ENCODE measurements around the gene DPYD.
A peak's percentile ranks its signal among the peaks of the same experiment; 100 is the strongest.

The DPYD gene

DNA sequence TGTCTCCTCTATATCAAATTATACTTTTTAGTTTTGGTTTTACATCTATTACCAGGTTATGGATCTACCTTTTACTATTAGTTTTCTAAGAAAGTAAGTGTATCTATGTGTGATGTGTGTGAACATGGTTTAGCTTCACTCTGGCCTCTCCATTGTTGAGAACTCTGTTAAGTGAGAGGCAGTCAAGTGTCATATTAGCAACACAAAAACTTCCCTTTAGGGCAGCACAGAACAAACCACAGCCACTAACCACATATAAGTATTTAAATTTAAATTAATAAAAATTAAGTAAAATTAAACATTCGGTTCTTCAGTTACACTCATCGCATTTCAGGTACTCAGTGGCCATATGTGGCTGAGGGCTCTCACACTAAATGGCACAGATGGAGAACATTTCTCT lies 96.6 kb downstream of the DPYD start:
- no peaks in the 10 kb centered on the region for H3K27me3 ChIP-seq (ENCODE audit: control insufficient read depth, insufficient read depth, low read length)
- no peak overlapping the region for H3K4me3 ChIP-seq (ENCODE audit: low read length)
- no peaks in the 10 kb centered on the region for H3K4me1 ChIP-seq (ENCODE audit: control insufficient read depth, insufficient read depth, low read length)
- no peaks in the 10 kb centered on the region for H3K36me3 ChIP-seq (ENCODE audit: control insufficient read depth, insufficient read depth, low read length)
- no peak overlapping the region for H3K27ac ChIP-seq (ENCODE audit: low read depth, low read length)
- H3K9ac ChIP-seq (ENCODE audit: low read length): no peak overlapping the region

DNA sequence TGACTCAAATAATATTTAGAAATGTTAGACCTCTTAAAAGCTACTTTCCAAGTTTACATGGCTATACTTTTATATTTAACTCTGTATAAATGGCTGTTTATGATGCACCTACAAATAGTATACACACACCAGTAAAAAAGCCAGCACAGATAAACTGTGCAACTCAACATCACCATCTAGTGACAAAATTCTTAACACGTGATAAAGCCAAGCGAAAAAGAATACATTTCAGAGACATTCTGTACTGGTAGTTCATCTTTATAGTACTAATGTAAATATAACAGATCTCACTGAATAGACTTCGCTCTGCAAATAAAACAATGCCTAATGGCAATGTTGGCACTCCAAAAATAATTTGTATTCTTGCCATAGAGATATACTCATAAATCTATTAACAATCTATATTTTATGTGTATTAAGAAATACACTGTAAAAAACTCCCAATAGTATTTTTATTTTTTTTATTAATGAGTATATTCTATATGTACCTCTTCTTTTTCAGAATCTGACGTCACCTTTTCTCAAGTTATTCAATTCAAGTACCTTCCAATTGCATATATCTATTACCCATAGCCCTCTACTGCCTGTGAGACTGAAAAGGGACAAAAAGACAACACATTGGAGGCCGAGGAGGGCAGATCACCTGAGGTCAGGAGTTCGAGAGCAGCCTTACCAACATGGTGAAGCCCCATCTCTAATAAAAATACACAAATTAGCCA lies 100.2 kb downstream of the DPYD start:
- H3K9ac ChIP-seq (ENCODE audit: low read length): no peak overlapping the region

DNA sequence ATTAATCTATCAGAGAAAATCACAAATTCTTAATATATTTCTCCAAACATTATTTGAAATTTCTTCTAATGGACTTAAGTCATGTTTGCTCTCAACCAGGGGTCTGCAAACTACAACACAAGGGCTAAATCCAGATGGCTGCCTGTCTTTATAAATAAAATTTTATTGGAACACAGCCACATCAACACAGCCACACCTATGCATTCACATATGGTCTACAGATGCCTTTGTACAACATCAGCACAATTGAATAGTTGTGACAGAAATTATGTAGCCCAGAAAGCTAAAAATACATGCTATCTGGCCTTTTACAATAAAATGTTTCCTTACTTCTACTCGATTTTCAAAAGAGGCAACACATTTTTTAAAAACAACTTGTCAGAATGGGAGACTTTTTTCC lies 103.9 kb downstream of the DPYD start:
- Histone ChIP-seq H3K4me3 (ENCODE audit: low read length) (no peak overlapping the region), H3K27me3 (ENCODE audit: control insufficient read depth, insufficient read depth, low read length) (no peaks in the 10 kb centered on the region), H3K9ac (ENCODE audit: low read length) (no peak overlapping the region), H3K4me1 (ENCODE audit: control insufficient read depth, insufficient read depth, low read length) (no peaks in the 10 kb centered on the region), H3K36me3 (ENCODE audit: control insufficient read depth, insufficient read depth, low read length) (no peaks in the 10 kb centered on the region), H3K27ac (ENCODE audit: low read depth, low read length) (no peak overlapping the region)

More for the DNA sequence above, 100.2 kb downstream of the DPYD start:
- Histone ChIP-seq H3K27ac (ENCODE audit: low read depth, low read length) (no peak overlapping the region), H3K4me1 (ENCODE audit: control insufficient read depth, insufficient read depth, low read length) (no peaks in the 10 kb centered on the region), H3K27me3 (ENCODE audit: control insufficient read depth, insufficient read depth, low read length) (no peaks in the 10 kb centered on the region), H3K4me3 (ENCODE audit: low read length) (no peak overlapping the region), H3K36me3 (ENCODE audit: control insufficient read depth, insufficient read depth, low read length) (no peaks in the 10 kb centered on the region)

DNA sequence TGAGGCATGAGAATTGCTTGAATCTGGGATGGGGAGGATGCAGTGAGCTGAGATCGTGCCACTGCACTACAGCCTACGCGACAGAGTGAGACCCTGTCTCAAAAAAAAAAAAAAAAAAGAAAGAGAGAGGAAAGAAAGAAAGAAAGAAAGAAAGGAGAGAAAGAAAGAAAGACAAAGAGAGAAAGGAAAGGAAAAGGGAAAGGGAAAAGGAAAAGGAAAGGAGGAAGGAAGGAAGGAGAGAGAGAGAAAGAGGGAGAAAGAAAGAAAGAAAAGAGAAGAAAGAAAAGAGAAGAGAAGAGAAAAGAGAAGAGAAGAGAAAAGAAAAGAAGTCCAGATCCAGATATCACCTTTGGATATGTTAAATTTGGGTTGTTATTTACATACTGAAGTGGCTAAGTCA lies 106.0 kb downstream of the DPYD start:
- H3K27ac ChIP-seq (ENCODE audit: low read depth, low read length): no peak overlapping the region
- H3K36me3 ChIP-seq (ENCODE audit: control insufficient read depth, insufficient read depth, low read length): no peaks in the 10 kb centered on the region
- no peak overlapping the region for H3K4me3 ChIP-seq (ENCODE audit: low read length)
- H3K4me1 ChIP-seq (ENCODE audit: control insufficient read depth, insufficient read depth, low read length): no peaks in the 10 kb centered on the region
- no peaks in the 10 kb centered on the region for H3K27me3 ChIP-seq (ENCODE audit: control insufficient read depth, insufficient read depth, low read length)
- no peak overlapping the region for H3K9ac ChIP-seq (ENCODE audit: low read length)

DNA sequence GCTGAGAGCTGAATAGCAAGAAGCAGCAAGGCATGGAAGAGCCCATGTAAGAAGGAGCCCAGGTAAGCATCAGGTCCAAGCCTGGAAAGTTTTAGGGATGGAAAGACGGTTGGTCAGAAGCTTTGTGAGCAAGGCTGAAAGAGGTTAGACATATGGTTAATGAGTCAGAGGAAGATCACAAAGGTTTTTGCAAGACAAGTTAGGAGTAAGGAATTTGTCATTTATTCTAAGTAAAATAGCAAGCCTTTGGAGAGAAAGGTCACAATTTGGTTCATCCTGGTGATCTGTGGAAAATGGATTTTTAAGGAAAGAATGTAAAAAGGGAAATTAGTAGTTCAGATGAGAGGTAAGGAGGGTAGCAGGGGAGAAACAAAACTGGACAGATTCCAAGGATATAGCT lies 106.7 kb downstream of the DPYD start:
- Histone ChIP-seq H3K4me3 (ENCODE audit: low read length) (no peak overlapping the region), H3K36me3 (ENCODE audit: control insufficient read depth, insufficient read depth, low read length) (no peaks in the 10 kb centered on the region), H3K4me1 (ENCODE audit: control insufficient read depth, insufficient read depth, low read length) (no peaks in the 10 kb centered on the region), H3K9ac (ENCODE audit: low read length) (no peak overlapping the region), H3K27ac (ENCODE audit: low read depth, low read length) (no peak overlapping the region), H3K27me3 (ENCODE audit: control insufficient read depth, insufficient read depth, low read length) (no peaks in the 10 kb centered on the region)

DNA sequence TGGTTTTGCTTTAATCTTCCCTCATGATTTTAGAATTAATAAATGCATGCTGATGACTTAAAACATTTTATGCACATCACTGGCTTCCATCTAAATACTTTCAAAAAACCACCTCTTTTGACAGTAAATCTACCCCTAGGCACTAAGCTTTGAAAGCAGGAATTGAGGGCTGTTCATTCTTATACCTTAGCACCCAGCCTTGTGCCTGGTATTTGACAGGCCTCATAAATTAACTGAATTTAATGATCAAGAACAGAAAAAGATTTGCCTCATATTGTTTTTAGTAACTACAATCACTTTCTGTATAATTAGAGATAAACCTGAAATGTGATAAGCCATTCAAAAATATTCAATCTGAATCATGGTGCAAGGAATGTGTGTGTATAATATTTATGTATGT lies 108.8 kb downstream of the DPYD start:
- H3K4me3 ChIP-seq (ENCODE audit: low read length): no peak overlapping the region
- no peak overlapping the region for H3K27ac ChIP-seq (ENCODE audit: low read depth, low read length)
- H3K4me1 ChIP-seq (ENCODE audit: control insufficient read depth, insufficient read depth, low read length): no peaks in the 10 kb centered on the region

DNA sequence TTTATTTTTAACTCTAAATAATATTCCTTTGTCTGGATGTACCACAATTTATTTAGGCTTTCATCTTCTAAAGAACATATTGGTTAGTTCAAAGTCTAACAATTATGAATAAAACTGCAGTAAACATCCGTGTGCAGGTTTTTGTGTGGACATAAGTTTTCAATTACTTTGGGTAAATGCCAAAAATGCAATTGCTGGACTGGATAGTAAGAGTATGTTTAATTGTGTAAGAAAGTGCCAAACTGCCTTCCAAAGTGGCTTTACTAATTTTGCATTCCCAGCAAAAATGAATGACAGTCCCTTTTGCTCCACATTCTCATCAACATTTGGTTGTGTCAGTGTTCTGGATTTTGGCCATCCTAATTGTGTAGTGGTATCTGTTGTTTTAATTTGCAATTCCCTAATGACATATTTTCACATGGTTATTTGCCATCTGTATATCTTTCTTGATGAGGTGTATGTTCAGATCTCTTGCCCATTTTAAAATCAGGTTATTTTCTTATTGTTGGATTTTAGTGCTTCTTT lies 113.8 kb downstream of the DPYD start:
- H3K36me3 ChIP-seq (ENCODE audit: control insufficient read depth, insufficient read depth, low read length): no peaks in the 10 kb centered on the region

More for the DNA sequence above, 108.8 kb downstream of the DPYD start:
- Histone ChIP-seq H3K36me3 (ENCODE audit: control insufficient read depth, insufficient read depth, low read length) (no peaks in the 10 kb centered on the region), H3K9ac (ENCODE audit: low read length) (no peak overlapping the region), H3K27me3 (ENCODE audit: control insufficient read depth, insufficient read depth, low read length) (no peaks in the 10 kb centered on the region)

DNA sequence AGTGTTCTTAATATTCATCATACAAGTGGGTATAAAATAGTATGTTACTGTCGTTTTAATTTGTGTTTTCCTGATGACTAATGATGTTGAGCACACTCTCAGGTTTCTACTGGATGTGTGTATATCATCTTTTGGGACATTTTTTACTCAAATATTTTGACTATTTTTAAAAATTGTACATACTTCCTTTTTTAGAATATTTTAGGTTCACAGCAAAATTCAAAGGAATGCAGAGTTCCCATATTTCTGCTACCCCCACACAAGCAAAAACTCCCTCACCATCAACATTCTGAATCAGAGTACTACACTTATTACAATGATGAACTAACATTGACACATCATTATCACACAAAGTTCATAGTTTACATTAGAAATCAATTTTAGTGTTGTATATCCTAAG lies 114.5 kb downstream of the DPYD start:
- Histone ChIP-seq H3K36me3 (ENCODE audit: control insufficient read depth, insufficient read depth, low read length) (no peaks in the 10 kb centered on the region), H3K4me1 (ENCODE audit: control insufficient read depth, insufficient read depth, low read length) (no peaks in the 10 kb centered on the region), H3K4me3 (ENCODE audit: low read length) (no peak overlapping the region), H3K27me3 (ENCODE audit: control insufficient read depth, insufficient read depth, low read length) (no peaks in the 10 kb centered on the region), H3K9ac (ENCODE audit: low read length) (no peak overlapping the region), H3K27ac (ENCODE audit: low read depth, low read length) (no peak overlapping the region)

More for the DNA sequence above, 113.8 kb downstream of the DPYD start:
- no peak overlapping the region for H3K9ac ChIP-seq (ENCODE audit: low read length)
- no peaks in the 10 kb centered on the region for H3K4me1 ChIP-seq (ENCODE audit: control insufficient read depth, insufficient read depth, low read length)
- no peaks in the 10 kb centered on the region for H3K27me3 ChIP-seq (ENCODE audit: control insufficient read depth, insufficient read depth, low read length)
- H3K4me3 ChIP-seq (ENCODE audit: low read length): no peak overlapping the region
- no peak overlapping the region for H3K27ac ChIP-seq (ENCODE audit: low read depth, low read length)

DNA sequence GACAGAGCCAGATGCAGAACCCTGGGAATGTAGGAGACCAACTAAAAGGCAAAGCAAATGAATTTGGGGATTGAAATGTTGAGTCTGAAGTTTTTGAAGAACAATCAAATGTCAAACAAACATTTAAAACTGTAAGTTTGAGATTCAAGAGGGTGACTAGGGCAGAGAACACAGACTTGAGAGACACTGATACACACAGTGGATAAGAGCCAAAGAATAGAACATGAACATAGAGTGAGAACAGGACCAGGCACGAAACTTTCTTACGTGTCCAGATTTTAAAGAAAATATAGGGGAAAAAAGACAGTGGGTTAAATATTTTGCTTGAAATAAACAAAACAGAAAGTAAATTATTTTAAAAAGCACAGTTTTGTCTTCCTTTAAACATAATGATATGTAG lies 115.7 kb downstream of the DPYD start:
- no peak overlapping the region for H3K27ac ChIP-seq (ENCODE audit: low read depth, low read length)
- H3K4me3 ChIP-seq (ENCODE audit: low read length): no peak overlapping the region
- no peaks in the 10 kb centered on the region for H3K4me1 ChIP-seq (ENCODE audit: control insufficient read depth, insufficient read depth, low read length)
- no peaks in the 10 kb centered on the region for H3K27me3 ChIP-seq (ENCODE audit: control insufficient read depth, insufficient read depth, low read length)
- no peaks in the 10 kb centered on the region for H3K36me3 ChIP-seq (ENCODE audit: control insufficient read depth, insufficient read depth, low read length)
- no peak overlapping the region for H3K9ac ChIP-seq (ENCODE audit: low read length)

DNA sequence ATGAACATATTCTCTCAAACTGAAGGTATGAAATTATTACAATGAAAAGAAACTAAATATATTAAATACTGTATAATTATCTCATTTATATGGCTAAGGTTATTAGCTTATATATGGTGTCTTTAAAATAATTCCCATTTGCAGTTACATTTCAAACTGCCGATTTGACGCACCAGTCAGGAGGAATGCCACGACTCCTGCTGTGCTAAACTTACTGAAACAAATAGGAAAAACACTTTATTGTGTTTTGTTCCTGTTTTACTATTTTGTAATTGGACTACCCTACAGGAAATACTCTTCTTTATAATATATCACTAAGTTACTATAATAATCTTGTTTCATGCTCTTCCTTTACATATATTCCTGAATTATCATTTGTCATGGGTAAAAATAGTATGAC lies 117.8 kb downstream of the DPYD start:
- Histone ChIP-seq H3K4me1 (ENCODE audit: control insufficient read depth, insufficient read depth, low read length) (no peaks in the 10 kb centered on the region), H3K27ac (ENCODE audit: low read depth, low read length) (no peak overlapping the region), H3K36me3 (ENCODE audit: control insufficient read depth, insufficient read depth, low read length) (no peaks in the 10 kb centered on the region), H3K9ac (ENCODE audit: low read length) (no peak overlapping the region), H3K4me3 (ENCODE audit: low read length) (no peak overlapping the region), H3K27me3 (ENCODE audit: control insufficient read depth, insufficient read depth, low read length) (no peaks in the 10 kb centered on the region)

DNA sequence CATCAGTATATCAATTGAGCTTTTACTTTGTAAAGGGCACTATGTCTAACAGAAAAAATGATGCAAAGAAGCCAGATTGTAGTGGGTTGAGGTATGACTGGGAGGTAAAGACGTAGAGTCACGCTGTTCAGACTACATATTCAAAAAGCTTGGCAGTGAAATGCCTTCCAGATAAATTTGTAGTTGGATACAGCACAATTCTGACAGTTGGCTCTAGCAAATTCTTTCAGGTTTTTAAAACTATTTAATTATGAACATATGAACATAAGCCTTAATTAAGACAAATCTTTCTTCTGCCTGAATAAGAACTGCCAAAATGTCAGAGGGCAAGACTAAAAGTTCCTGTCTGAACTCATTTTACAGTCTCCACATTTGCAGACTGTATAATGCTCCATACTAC lies 118.8 kb downstream of the DPYD start:
- H3K4me3 ChIP-seq (ENCODE audit: low read length): no peak overlapping the region
- H3K36me3 ChIP-seq (ENCODE audit: control insufficient read depth, insufficient read depth, low read length): no peaks in the 10 kb centered on the region
- H3K27ac ChIP-seq (ENCODE audit: low read depth, low read length): no peak overlapping the region
- no peak overlapping the region for H3K9ac ChIP-seq (ENCODE audit: low read length)
- H3K27me3 ChIP-seq (ENCODE audit: control insufficient read depth, insufficient read depth, low read length): no peaks in the 10 kb centered on the region
- no peaks in the 10 kb centered on the region for H3K4me1 ChIP-seq (ENCODE audit: control insufficient read depth, insufficient read depth, low read length)

DNA sequence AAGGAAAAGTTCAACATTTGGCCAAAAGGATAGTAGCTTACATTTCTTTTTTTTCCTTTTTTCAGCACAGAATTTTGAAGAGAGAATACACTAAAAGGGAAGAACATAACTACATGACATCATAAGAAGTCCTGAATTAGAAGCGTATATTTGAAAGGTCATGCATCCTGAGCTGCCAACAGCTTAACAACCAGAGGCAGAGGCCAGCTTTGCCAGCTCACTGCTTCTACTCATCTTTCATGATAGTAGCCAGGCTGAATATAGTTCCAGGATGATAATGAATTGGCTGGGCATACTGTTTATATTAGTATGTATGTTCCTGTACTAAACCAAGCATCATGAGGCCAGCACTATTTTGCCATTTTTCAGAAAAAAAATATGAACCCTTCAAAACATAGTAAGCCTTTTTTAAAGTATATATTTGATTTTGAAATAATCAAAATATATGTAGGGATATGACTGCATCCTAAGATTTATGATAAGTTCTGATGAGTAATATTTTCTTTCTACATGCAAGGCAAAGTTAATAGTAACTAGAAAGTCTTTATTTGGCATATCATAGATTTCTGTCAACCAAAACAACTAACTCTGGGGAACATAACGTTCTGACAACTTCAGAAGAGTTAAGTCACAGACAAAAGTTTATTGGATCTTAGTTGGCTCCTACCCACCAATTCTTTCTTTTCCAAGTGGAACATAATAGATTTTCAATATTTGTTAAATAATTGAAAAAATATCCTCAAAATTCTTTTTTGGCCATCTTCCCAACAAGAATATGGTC lies 123.2 kb downstream of the DPYD start:
- no peak overlapping the region for H3K9ac ChIP-seq (ENCODE audit: low read length)
- no peak overlapping the region for H3K4me3 ChIP-seq (ENCODE audit: low read length)
- peak overlapping the region; percentile 7 for H3K27ac ChIP-seq (ENCODE audit: low read depth, low read length)
- H3K4me1 ChIP-seq (ENCODE audit: control insufficient read depth, insufficient read depth, low read length): peaks cover 4% of the 10 kb centered on the region
- H3K36me3 ChIP-seq (ENCODE audit: control insufficient read depth, insufficient read depth, low read length): no peaks in the 10 kb centered on the region
- no peaks in the 10 kb centered on the region for H3K27me3 ChIP-seq (ENCODE audit: control insufficient read depth, insufficient read depth, low read length)
